PC-9 (cell line): ENCODE measurements around the gene ERBB4. TPM values are rescaled to one million over a fixed set of nuclear protein-coding genes. Genes with fewer than 3 reads are reported as not detected.

Experiments
- BruUV-seq: library from RNA; stranded (reverse); fragments of 400-500 nt; replicated peaks from 2 replicates; lab custom pipeline; 2021; lab: Mats Ljungman, UMichigan
- CTCF ChIA-PET: fragments of 300-600 bp; sonication (Branson Sonifier 250); formaldehyde crosslinking; loops from one replicate; lab custom pipeline; 2022; ENCODE audit warnings: antibody characterized with exemption; lab: Charles Lee
- POLR2A ChIA-PET: fragments of 300-600 bp; sonication (Branson Sonifier 250); formaldehyde crosslinking; loops from one replicate; lab custom pipeline; 2022; ENCODE audit warnings: antibody characterized with exemption; ENCODE audit not compliant: unreplicated experiment; lab: Charles Lee
- DNase-seq, 2 experiments: peaks; one replicate each; pipeline versions ENCODE4 v3.0.0 to v3.0.0-alpha.2; 2015 to 2022; ENCODE audit warnings: mixed read lengths in 1 of 2
- H2AFZ ChIP-seq: fragments of 200-600 bp; sonication (generic); 2 replicates; pipeline ENCODE4 v1.8.1; 2017; ENCODE audit warnings: antibody characterized with exemption
- H3F3A ChIP-seq: fragments of 200-600 bp; sonication (generic); 2 replicates; pipeline ENCODE4 v1.8.1; 2017; ENCODE audit warnings: antibody characterized with exemption, mild to moderate bottlenecking, low read depth; ENCODE audit not compliant: insufficient read depth
- H3K27ac ChIP-seq: fragments of 200-600 bp; sonication (generic); 2 replicates; pipeline ENCODE4 v1.6.1; 2016; ENCODE audit warnings: mixed run types
- H3K27me3 ChIP-seq: fragments of 200-600 bp; sonication (generic); 2 replicates; pipeline ENCODE4 v1.6.1; 2016; ENCODE audit warnings: low read depth, mixed run types; ENCODE audit not compliant: insufficient read depth
- H3K36me3 ChIP-seq: fragments of 200-600 bp; sonication (generic); 2 replicates; pipeline ENCODE4 v1.6.1; 2016; ENCODE audit warnings: low read depth, mixed run types
- H3K4me1 ChIP-seq: fragments of 200-600 bp; sonication (generic); replicated peaks from 2 replicates; pipeline ENCODE4 v1.6.1; 2016; ENCODE audit warnings: mixed run types; ENCODE audit not compliant: insufficient read depth
- H3K4me2 ChIP-seq: fragments of 200-600 bp; sonication (generic); 2 replicates; pipeline ENCODE4 v1.6.1; 2017; ENCODE audit warnings: mixed run types
- H3K4me3 ChIP-seq: fragments of 200-600 bp; sonication (generic); 2 replicates; pipeline ENCODE4 v1.6.1; 2016; ENCODE audit warnings: mixed run types
- H3K79me2 ChIP-seq: fragments of 200-600 bp; sonication (generic); 2 replicates; pipeline ENCODE4 v1.6.1; 2017; ENCODE audit warnings: low read depth, mixed run types
- H3K9me2 ChIP-seq: fragments of 200-600 bp; sonication (generic); 2 replicates; pipeline ENCODE4 v1.8.1; 2017; ENCODE audit warnings: mild to moderate bottlenecking; ENCODE audit not compliant: insufficient read depth
- H3K9me3 ChIP-seq: fragments of 200-600 bp; sonication (generic); 2 replicates; pipeline ENCODE4 v1.8.1; 2016; ENCODE audit warnings: low read depth; ENCODE audit not compliant: insufficient read depth
- H4K20me1 ChIP-seq: fragments of 200-600 bp; sonication (generic); 2 replicates; pipeline ENCODE4 v1.8.1; 2017; ENCODE audit not compliant: insufficient read depth
- CTCF ChIP-seq: fragments of 200-600 bp; sonication (generic); conservative IDR thresholded peaks from 2 replicates; pipeline ENCODE4 v1.6.1; 2017; ENCODE audit warnings: mixed run types, antibody characterized with exemption, mild to moderate bottlenecking, moderate library complexity
- EZH2 ChIP-seq: fragments of 200-600 bp; sonication (generic); IDR thresholded peaks from 2 replicates; pipeline ENCODE4 v1.8.0; 2017; ENCODE audit warnings: antibody characterized with exemption, low read depth
- intact Hi-C: fragments of 100-400 bp; cut with micrococcal nuclease; formaldehyde crosslinking; loops from one replicate; pipeline ENCODE4 v1.10.0; 2022; ENCODE audit not compliant: unreplicated experiment
- total RNA-seq: library from RNA; stranded (reverse); gene quantifications from 2 replicates; pipeline ENCODE4 v1.2.3, GENCODE V29; 2021

The ERBB4 gene
- total RNA-seq, 1 experiment from 2014 or later: not detected

GRCh38 chr2:211426240-211426639 lies 1112.4 kb downstream of the ERBB4 start:
- TF ChIP-seq CTCF: no peak
- TF ChIP-seq EZH2: no peak
- H3K36me3 ChIP-seq: no peaks in the 10 kb centered on the region
- BruUV-seq: no TSS peak
- ChIA-PET CTCF (no interaction called here), POLR2A (no interaction called here)
- intact Hi-C loops: no loop called here
- H3K27ac ChIP-seq: no peak overlapping the region
- no peaks in the 10 kb centered on the region for H3F3A ChIP-seq
- H3K4me1 ChIP-seq: no peaks in the 10 kb centered on the region
- no peak overlapping the region for H3K4me2 ChIP-seq
- peak in 1 of 2 experiments; percentile 48 for DNase-seq
- H2AFZ ChIP-seq: no peak overlapping the region
- H4K20me1 ChIP-seq: no peaks in the 10 kb centered on the region
- no peak overlapping the region for H3K4me3 ChIP-seq
- no peaks in the 10 kb centered on the region for H3K79me2 ChIP-seq
- H3K9me3 ChIP-seq: no peaks in the 10 kb centered on the region
- no peaks in the 10 kb centered on the region for H3K27me3 ChIP-seq
- H3K9me2 ChIP-seq: no peaks in the 10 kb centered on the region

GRCh38 chr2:211423018-211423417 lies 1115.6 kb downstream of the ERBB4 start:
- H2AFZ ChIP-seq: no peak overlapping the region
- no peak overlapping the region for H3K27ac ChIP-seq
- ChIA-PET POLR2A (interaction anchor here (0.6 kb wide), 1 partner anchor 12 kb away, joined by 3 read pairs; no protein-coding TSS in a partner anchor), CTCF (no interaction called here)
- no peaks in the 10 kb centered on the region for H3K9me3 ChIP-seq
- DNase-seq: no peak
- intact Hi-C loops: no loop called here
- H3K4me3 ChIP-seq: no peak overlapping the region
- H3K36me3 ChIP-seq: no peaks in the 10 kb centered on the region
- H4K20me1 ChIP-seq: no peaks in the 10 kb centered on the region
- no peaks in the 10 kb centered on the region for H3K4me1 ChIP-seq
- H3K4me2 ChIP-seq: no peak overlapping the region
- no peak for TF ChIP-seq EZH2
- no TSS peak for BruUV-seq
- H3K79me2 ChIP-seq: no peaks in the 10 kb centered on the region
- no peaks in the 10 kb centered on the region for H3K27me3 ChIP-seq
- no peaks in the 10 kb centered on the region for H3F3A ChIP-seq
- no peaks in the 10 kb centered on the region for H3K9me2 ChIP-seq

GRCh38 chr2:211417544-211417943 lies 1121.1 kb downstream of the ERBB4 start:
- POLR2A ChIA-PET: no interaction called here
- TF ChIP-seq CTCF (no peak), EZH2 (no peak)
- CTCF ChIA-PET: no interaction called here

GRCh38 chr2:211416373-211416772 lies 1122.2 kb downstream of the ERBB4 start:
- ChIA-PET POLR2A (interaction anchor here (0.7 kb wide), 1 partner anchor 849 kb away, joined by 7 read pairs; no protein-coding TSS in a partner anchor), CTCF (no interaction called here)
- BruUV-seq: no TSS peak

More at GRCh38 chr2:211417544-211417943, 1121.1 kb downstream of the ERBB4 start:
- BruUV-seq: no TSS peak
- Histone ChIP-seq H3K4me3 (no peak overlapping the region), H3K9me2 (no peaks in the 10 kb centered on the region), H3F3A (no peaks in the 10 kb centered on the region), H4K20me1 (no peaks in the 10 kb centered on the region), H3K4me2 (no peak overlapping the region), H3K27me3 (no peaks in the 10 kb centered on the region), H2AFZ (no peak overlapping the region), H3K9me3 (no peaks in the 10 kb centered on the region), H3K4me1 (no peaks in the 10 kb centered on the region), H3K79me2 (no peaks in the 10 kb centered on the region), H3K27ac (no peak overlapping the region), H3K36me3 (no peaks in the 10 kb centered on the region)
- intact Hi-C loops: no loop called here
- no peak for DNase-seq

More at GRCh38 chr2:211416373-211416772, 1122.2 kb downstream of the ERBB4 start:
- Histone ChIP-seq H3K9me3 (no peaks in the 10 kb centered on the region), H3K79me2 (no peaks in the 10 kb centered on the region), H3K27me3 (no peaks in the 10 kb centered on the region), H3K4me1 (no peaks in the 10 kb centered on the region), H4K20me1 (no peaks in the 10 kb centered on the region), H3K4me2 (no peak overlapping the region), H3F3A (no peaks in the 10 kb centered on the region), H3K4me3 (no peak overlapping the region), H3K27ac (no peak overlapping the region), H3K9me2 (no peaks in the 10 kb centered on the region), H2AFZ (no peak overlapping the region), H3K36me3 (no peaks in the 10 kb centered on the region)
- DNase-seq: no peak
- intact Hi-C loops: no loop called here
- TF ChIP-seq CTCF: no peak
- TF ChIP-seq EZH2: no peak
